HG02763 (cell line): ENCODE measurements around the gene WDCP.
"Not testable (repeated sequence)": the region's sequence is repeated elsewhere in the genome, so short reads cannot be mapped to it uniquely, and the experiment has no call there.

Experiments used
- ATAC-seq: cut with Tn5 transposase; IDR thresholded peaks from one replicate; pipeline ENCODE4 v1.9.1; 2021; ENCODE audit warnings: mild to moderate bottlenecking, moderate library complexity; ENCODE audit not compliant: unreplicated experiment

The WDCP gene

GRCh38 chr2:24046930-24047702, at the start of gene WDCP:
Gene WDCP (minus strand): TSS chr2:24047391. CDS start chr2:24039494, 7,897 bp downstream.
- peak; percentile 99 for ATAC-seq

- not testable (repeated sequence) for ATAC-seq
Measured at GRCh38 chr2:24095171-24095677, 48.0 kb upstream of the WDCP start.

- ATAC-seq: not testable (repeated sequence)
Measured at GRCh38 chr2:24093270-24093669, 46.1 kb upstream of the WDCP start.

- no peak for ATAC-seq
Measured at GRCh38 chr2:24088821-24089359, 41.7 kb upstream of the WDCP start.

- ATAC-seq: no peak
Measured at GRCh38 chr2:24087032-24087431, 39.8 kb upstream of the WDCP start.

- ATAC-seq: no peak
Measured at GRCh38 chr2:24086241-24086640, 39.0 kb upstream of the WDCP start.

- no peak for ATAC-seq
Measured at GRCh38 chr2:24085200-24085489, 38.0 kb upstream of the WDCP start.

- peak; percentile 79 for ATAC-seq
Measured at GRCh38 chr2:24084386-24085199, 37.4 kb upstream of the WDCP start, which contains the start of gene TP53I3. Gene TP53I3 (minus strand): TSS chr2:24084834. CDS start chr2:24084326, 508 bp downstream.

- ATAC-seq: peak; percentile 64
Measured at GRCh38 chr2:24083567-24084385, 36.6 kb upstream of the WDCP start.

- ATAC-seq: no peak
Measured at GRCh38 chr2:24082787-24083566, 35.8 kb upstream of the WDCP start.

- ATAC-seq: no peak
Measured at GRCh38 chr2:24080701-24081100, 33.5 kb upstream of the WDCP start.

- no peak for ATAC-seq
Measured at GRCh38 chr2:24077879-24078278, 30.7 kb upstream of the WDCP start.

GRCh38 chr2:24077535-24077877, 30.3 kb upstream of the WDCP start:
- no peak for ATAC-seq

- ATAC-seq: peak; percentile 10
Measured at GRCh38 chr2:24076849-24077534, 29.8 kb upstream of the WDCP start.

GRCh38 chr2:24075915-24076848, 29.0 kb upstream of the WDCP start, which contains the start of gene SF3B6:
Gene SF3B6 (minus strand): TSS chr2:24076326. CDS start chr2:24076229, 97 bp downstream.
- ATAC-seq: peak; percentile 93

GRCh38 chr2:24075259-24075658, 28.1 kb upstream of the WDCP start:
- no peak for ATAC-seq

- ATAC-seq: no peak
Measured at GRCh38 chr2:24073816-24074215, 26.6 kb upstream of the WDCP start.

- no peak for ATAC-seq
Measured at GRCh38 chr2:24072259-24072658, 25.1 kb upstream of the WDCP start.
